ENCODE measurements around the gene JPT1.
"Not testable (repeated sequence)": the region's sequence is repeated elsewhere in the genome, so short reads cannot be mapped to it uniquely, and the experiment has no call there.

The JPT1 gene

GRCh38 chr17:75146592-75146991 is 7.7 kb downstream of the JPT1 start:
- DNase-seq (ENCODE audit: low read depth, low spot score): no peak
- in situ Hi-C loops (cut with HindIII; ENCODE audit: low sequenced_read_pairs): no loop called here
- H3K4me3 ChIP-seq (ENCODE audit: low read depth, low read length): no peak overlapping the region
- TF ChIP-seq CTCF (IDR thresholded peaks at IDR 0.05; ENCODE audit: low read depth, low read length): no peak

GRCh38 chr17:75144816-75145512 is 9.3 kb downstream of the JPT1 start:
- no peak for DNase-seq (ENCODE audit: low read depth, low spot score)
- TF ChIP-seq CTCF (IDR thresholded peaks at IDR 0.05; ENCODE audit: low read depth, low read length): no peak
- in situ Hi-C loops (cut with HindIII; ENCODE audit: low sequenced_read_pairs): no loop called here

GRCh38 chr17:75142236-75142971 is 11.9 kb downstream of the JPT1 start:
- DNase-seq (ENCODE audit: low read depth, low spot score): no peak
- in situ Hi-C loops (cut with HindIII; ENCODE audit: low sequenced_read_pairs): no loop called here
- no peak overlapping the region for H3K4me3 ChIP-seq (ENCODE audit: low read depth, low read length)
- no peak for TF ChIP-seq CTCF (IDR thresholded peaks at IDR 0.05; ENCODE audit: low read depth, low read length)

More at GRCh38 chr17:75144816-75145512, 9.3 kb downstream of the JPT1 start:
- H3K4me3 ChIP-seq (ENCODE audit: low read depth, low read length): no peak overlapping the region

GRCh38 chr17:75138519-75138918 is 15.8 kb downstream of the JPT1 start:
- in situ Hi-C loops (cut with HindIII; ENCODE audit: low sequenced_read_pairs): no loop called here
- TF ChIP-seq CTCF (IDR thresholded peaks at IDR 0.05; ENCODE audit: low read depth, low read length): no peak

GRCh38 chr17:75137762-75138161 is 16.6 kb downstream of the JPT1 start:
- in situ Hi-C loops (cut with HindIII; ENCODE audit: low sequenced_read_pairs); H3K4me3 ChIP-seq (ENCODE audit: low read depth, low read length); DNase-seq (ENCODE audit: low read depth, low spot score): not testable (repeated sequence)

More at GRCh38 chr17:75138519-75138918, 15.8 kb downstream of the JPT1 start:
- no peak for DNase-seq (ENCODE audit: low read depth, low spot score)
- H3K4me3 ChIP-seq (ENCODE audit: low read depth, low read length): no peak overlapping the region

- no peak overlapping the region for H3K4me3 ChIP-seq (ENCODE audit: low read depth, low read length)
- no peak for DNase-seq (ENCODE audit: low read depth, low spot score)
- in situ Hi-C loops (cut with HindIII; ENCODE audit: low sequenced_read_pairs): no loop called here
- no peak for TF ChIP-seq CTCF (IDR thresholded peaks at IDR 0.05; ENCODE audit: low read depth, low read length)
Measured at GRCh38 chr17:75135946-75136345, 18.4 kb downstream of the JPT1 start.

- TF ChIP-seq CTCF (IDR thresholded peaks at IDR 0.05; ENCODE audit: low read depth, low read length): no peak
- no peak overlapping the region for H3K4me3 ChIP-seq (ENCODE audit: low read depth, low read length)
- no peak for DNase-seq (ENCODE audit: low read depth, low spot score)
- in situ Hi-C loops (cut with HindIII; ENCODE audit: low sequenced_read_pairs): no loop called here
Measured at GRCh38 chr17:75135452-75135851, 18.9 kb downstream of the JPT1 start.

GRCh38 chr17:75133607-75134347 is 20.5 kb downstream of the JPT1 start:
- DNase-seq (ENCODE audit: low read depth, low spot score); in situ Hi-C loops (cut with HindIII; ENCODE audit: low sequenced_read_pairs); H3K4me3 ChIP-seq (ENCODE audit: low read depth, low read length): not testable (repeated sequence)
